ENCODE measurements around the gene PTPRA.
"Not testable (repeated sequence)": the region's sequence is repeated elsewhere in the genome, so short reads cannot be mapped to it uniquely, and the experiment has no call there.

The PTPRA gene

GRCh38 chr20:3044336-3044965 is 171.2 kb downstream of the PTPRA start:
- peaks cover 25% of the 10 kb centered on the region for H3K4me1 Mint-ChIP-seq (ENCODE audit: low read depth)
- H3K36me3 Mint-ChIP-seq (ENCODE audit: low read depth) = peaks cover 66% of the 10 kb centered on the region
- intact Hi-C loops (cut with micrococcal nuclease) = no loop called here
- no peaks in the 10 kb centered on the region for H3K27me3 Mint-ChIP-seq
- H3K27ac Mint-ChIP-seq = no peak overlapping the region
- no peaks in the 10 kb centered on the region for H3K9me3 Mint-ChIP-seq
- no peak overlapping the region for H3K4me3 Mint-ChIP-seq

- peak overlapping the region; percentile 80 for H3K4me3 Mint-ChIP-seq
- H3K36me3 Mint-ChIP-seq (ENCODE audit: low read depth) = peaks cover 66% of the 10 kb centered on the region
- peak overlapping the region; percentile 88 for H3K27ac Mint-ChIP-seq
- H3K4me1 Mint-ChIP-seq (ENCODE audit: low read depth) = peaks cover 25% of the 10 kb centered on the region
- intact Hi-C loops (cut with micrococcal nuclease) = no loop called here
- H3K9me3 Mint-ChIP-seq = no peaks in the 10 kb centered on the region
- no peaks in the 10 kb centered on the region for H3K27me3 Mint-ChIP-seq
These were observed 171.9 kb downstream of the PTPRA start for GRCh38 chr20:3045042-3045815.

GRCh38 chr20:3045816-3046676 is 172.8 kb downstream of the PTPRA start, which contains the start of gene MRPS26:
Gene MRPS26 (plus strand): TSS chr20:3046052. CDS start chr20:3046069, 17 bp downstream.
- intact Hi-C loops (cut with micrococcal nuclease) = no loop called here
- Mint-ChIP-seq H3K4me3 (peak within 1 kb of the TSS; percentile 80), H3K36me3 (ENCODE audit: low read depth) (peaks cover 63% of the 10 kb centered on the region), H3K27me3 (no peaks in the 10 kb centered on the region), H3K9me3 (no peaks in the 10 kb centered on the region), H3K27ac (peak within 1 kb of the TSS; percentile 88), H3K4me1 (ENCODE audit: low read depth) (peaks cover 25% of the 10 kb centered on the region)

GRCh38 chr20:3046677-3047462 is 173.6 kb downstream of the PTPRA start:
- no peaks in the 10 kb centered on the region for H3K9me3 Mint-ChIP-seq

GRCh38 chr20:3047486-3048419 is 174.5 kb downstream of the PTPRA start:
- no peaks in the 10 kb centered on the region for H3K9me3 Mint-ChIP-seq

More at GRCh38 chr20:3046677-3047462, 173.6 kb downstream of the PTPRA start:
- Mint-ChIP-seq H3K36me3 (ENCODE audit: low read depth) (peaks cover 55% of the 10 kb centered on the region), H3K4me3 (peak overlapping the region; percentile 80), H3K4me1 (ENCODE audit: low read depth) (peaks cover 25% of the 10 kb centered on the region), H3K27ac (peak overlapping the region; percentile 88), H3K27me3 (no peaks in the 10 kb centered on the region)
- intact Hi-C loops (cut with micrococcal nuclease) = no loop called here

GRCh38 chr20:3051385-3052019 is 178.2 kb downstream of the PTPRA start:
- Mint-ChIP-seq H3K4me1 (ENCODE audit: low read depth) (peaks cover 16% of the 10 kb centered on the region), H3K9me3 (no peaks in the 10 kb centered on the region), H3K4me3 (no peak overlapping the region), H3K36me3 (ENCODE audit: low read depth) (peaks cover 42% of the 10 kb centered on the region), H3K27ac (no peak overlapping the region), H3K27me3 (no peaks in the 10 kb centered on the region)
- intact Hi-C loops (cut with micrococcal nuclease) = loop anchor here (10.0 kb wide), 1 partner anchor 223 kb away; no protein-coding TSS in a partner anchor

More at GRCh38 chr20:3047486-3048419, 174.5 kb downstream of the PTPRA start:
- Mint-ChIP-seq H3K27ac (no peak overlapping the region), H3K36me3 (ENCODE audit: low read depth) (peaks cover 52% of the 10 kb centered on the region), H3K4me1 (ENCODE audit: low read depth) (peaks cover 25% of the 10 kb centered on the region), H3K27me3 (no peaks in the 10 kb centered on the region), H3K4me3 (no peak overlapping the region)
- intact Hi-C loops (cut with micrococcal nuclease) = no loop called here

- Mint-ChIP-seq H3K27me3 (peaks cover 3% of the 10 kb centered on the region), H3K4me1 (ENCODE audit: low read depth) (no peaks in the 10 kb centered on the region), H3K9me3 (no peaks in the 10 kb centered on the region), H3K36me3 (ENCODE audit: low read depth) (no peaks in the 10 kb centered on the region), H3K27ac (no peak overlapping the region), H3K4me3 (no peak overlapping the region)
- intact Hi-C loops (cut with micrococcal nuclease) = loop anchor here (10.0 kb wide), 1 partner anchor 215 kb away; no protein-coding TSS in a partner anchor
These were observed 186.2 kb downstream of the PTPRA start for GRCh38 chr20:3059489-3059888.

GRCh38 chr20:3064119-3064518 is 190.8 kb downstream of the PTPRA start:
- H3K9me3 Mint-ChIP-seq; H3K4me3 Mint-ChIP-seq; H3K36me3 Mint-ChIP-seq (ENCODE audit: low read depth); H3K27ac Mint-ChIP-seq; H3K4me1 Mint-ChIP-seq (ENCODE audit: low read depth); intact Hi-C loops (cut with micrococcal nuclease): not testable (repeated sequence)
- H3K27me3 Mint-ChIP-seq = peaks cover 11% of the 10 kb centered on the region

- H3K9me3 Mint-ChIP-seq = no peaks in the 10 kb centered on the region
- no peaks in the 10 kb centered on the region for H3K36me3 Mint-ChIP-seq (ENCODE audit: low read depth)
- intact Hi-C loops (cut with micrococcal nuclease) = no loop called here
- peaks cover 35% of the 10 kb centered on the region for H3K27me3 Mint-ChIP-seq
- peaks cover 22% of the 10 kb centered on the region for H3K4me1 Mint-ChIP-seq (ENCODE audit: low read depth)
- no peak overlapping the region for H3K4me3 Mint-ChIP-seq
- no peak overlapping the region for H3K27ac Mint-ChIP-seq
These were observed 194.1 kb downstream of the PTPRA start for GRCh38 chr20:3067139-3068014.

GRCh38 chr20:3068075-3068474 is 194.8 kb downstream of the PTPRA start:
- intact Hi-C loops (cut with micrococcal nuclease) = no loop called here
- H3K36me3 Mint-ChIP-seq (ENCODE audit: low read depth) = no peaks in the 10 kb centered on the region
- H3K27ac Mint-ChIP-seq = no peak overlapping the region
- H3K27me3 Mint-ChIP-seq = peaks cover 42% of the 10 kb centered on the region
- peaks cover 26% of the 10 kb centered on the region for H3K4me1 Mint-ChIP-seq (ENCODE audit: low read depth)
- no peaks in the 10 kb centered on the region for H3K9me3 Mint-ChIP-seq
- no peak overlapping the region for H3K4me3 Mint-ChIP-seq

- H3K27me3 Mint-ChIP-seq = peaks cover 49% of the 10 kb centered on the region
- intact Hi-C loops (cut with micrococcal nuclease) = no loop called here
- no peak overlapping the region for H3K4me3 Mint-ChIP-seq
- H3K27ac Mint-ChIP-seq = no peak overlapping the region
- H3K9me3 Mint-ChIP-seq = no peaks in the 10 kb centered on the region
- H3K36me3 Mint-ChIP-seq (ENCODE audit: low read depth) = no peaks in the 10 kb centered on the region
- peaks cover 26% of the 10 kb centered on the region for H3K4me1 Mint-ChIP-seq (ENCODE audit: low read depth)
These were observed 196.0 kb downstream of the PTPRA start for GRCh38 chr20:3068986-3069900.
